Upper lobe of right lung (tissue), 1 donor: ENCODE results near the gene IFI44. TPM values are rescaled to one million over a fixed set of nuclear protein-coding genes. Genes with fewer than 3 reads are reported as not detected.

ENCODE experiments used
- ATAC-seq: fragments of 200-7000 bp; cut with Tn5 transposase; one replicate; pipeline ENCODE4 v1.9.1; 2020; ENCODE audit warnings: mild to moderate bottlenecking, moderate library complexity
- DNase-seq: peaks from one replicate; pipeline ENCODE4 v3.0.0-alpha.2; 2020
- H3K27ac ChIP-seq: fragments of 200-600 bp; one replicate; pipeline ENCODE4 v1.8.0; 2022
- H3K27me3 ChIP-seq: fragments of 200-600 bp; one replicate; pipeline ENCODE4 v1.8.0; 2022; ENCODE audit warnings: mild to moderate bottlenecking
- H3K36me3 ChIP-seq: fragments of 200-600 bp; one replicate; pipeline ENCODE4 v1.8.0; 2022
- H3K4me1 ChIP-seq: fragments of 200-600 bp; one replicate; pipeline ENCODE4 v1.8.0; 2022
- H3K4me3 ChIP-seq: fragments of 200-600 bp; one replicate; pipeline ENCODE4 v1.8.0; 2022; ENCODE audit warnings: mild to moderate bottlenecking
- H3K9me3 ChIP-seq: fragments of 200-600 bp; one replicate; pipeline ENCODE4 v1.8.0; 2022
- CTCF ChIP-seq: fragments of 200-600 bp; IDR thresholded peaks from one replicate; pipeline ENCODE4 v1.8.0; 2022; ENCODE audit warnings: antibody characterized with exemption
- intact Hi-C: fragments of 100-400 bp; cut with DNase I; formaldehyde crosslinking; loops from one replicate; pipeline ENCODE4 v1.11.0; 2022
- long read RNA-seq: library from polyadenylated mRNA; unstranded; transcript quantifications from one replicate; pipeline ENCODE4 v2.0.0, GENCODE V29; 2021
- total RNA-seq: library from RNA; stranded (reverse); fragmentation: NEBNext Ultra II Directional; extraction: Animal tissue kit (Norgen Biotek cat#: 25700); gene quantifications from one replicate; pipeline ENCODE4 v1.2.1, GENCODE V29; 2021
- donor health status: DM: no; HTN: yes; CAD: no; lungs with severe emphysema.

IFI44 gene, protein sequence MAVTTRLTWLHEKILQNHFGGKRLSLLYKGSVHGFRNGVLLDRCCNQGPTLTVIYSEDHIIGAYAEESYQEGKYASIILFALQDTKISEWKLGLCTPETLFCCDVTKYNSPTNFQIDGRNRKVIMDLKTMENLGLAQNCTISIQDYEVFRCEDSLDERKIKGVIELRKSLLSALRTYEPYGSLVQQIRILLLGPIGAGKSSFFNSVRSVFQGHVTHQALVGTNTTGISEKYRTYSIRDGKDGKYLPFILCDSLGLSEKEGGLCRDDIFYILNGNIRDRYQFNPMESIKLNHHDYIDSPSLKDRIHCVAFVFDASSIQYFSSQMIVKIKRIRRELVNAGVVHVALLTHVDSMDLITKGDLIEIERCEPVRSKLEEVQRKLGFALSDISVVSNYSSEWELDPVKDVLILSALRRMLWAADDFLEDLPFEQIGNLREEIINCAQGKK
- total RNA-seq, result 63.2 TPM
- long read RNA-seq, partial matches to known transcripts, result 0 of 5 reads
- long read RNA-seq, other reads (novel, unspliced or antisense), result 3 of 5 reads

DNA sequence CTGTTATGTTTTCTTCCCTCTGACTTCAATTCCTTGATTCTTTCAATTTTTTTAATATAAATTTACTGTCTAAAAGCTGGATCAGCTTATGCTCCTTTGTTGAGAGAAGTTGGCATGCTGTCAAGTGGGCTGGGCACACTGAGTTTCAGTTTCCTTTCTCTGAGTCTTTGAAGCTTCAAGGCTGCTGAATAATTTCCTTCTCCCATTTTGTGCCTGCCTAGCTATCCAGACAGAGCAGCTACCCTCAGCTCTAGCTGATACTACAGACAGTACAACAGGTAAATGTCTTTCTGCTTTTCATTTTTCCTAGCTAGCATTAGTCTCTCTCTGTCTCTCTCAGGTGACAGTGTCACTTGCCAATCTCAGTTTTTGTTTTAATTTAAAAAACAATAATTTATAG is at the start of gene IFI44:
TSS of gene IFI44 (plus strand) at position 204 of the 400 bp plus-strand sequence. CDS start 365 bp downstream, outside the sequence.
- DNase-seq (peak; percentile 79), ATAC-seq (peak; percentile 94)
- intact Hi-C loops, result no loop called here
- no peaks in the 10 kb centered on the region for H3K9me3 ChIP-seq
- no peak for TF ChIP-seq CTCF
- H3K27me3 ChIP-seq, result no peaks in the 10 kb centered on the region
- H3K4me3 ChIP-seq, result peak within 1 kb of the TSS; percentile 53
- H3K4me1 ChIP-seq, result peaks cover 17% of the 10 kb centered on the region
- peaks cover 3% of the 10 kb centered on the region for H3K36me3 ChIP-seq
- peak within 1 kb of the TSS; percentile 79 for H3K27ac ChIP-seq

GRCh38 chr1:78601068-78601467 is 48.6 kb upstream of the IFI44 start:
- H3K27ac ChIP-seq, result no peak overlapping the region
- DNase-seq, result no peak
- no peaks in the 10 kb centered on the region for H3K9me3 ChIP-seq
- H3K27me3 ChIP-seq, result no peaks in the 10 kb centered on the region
- H3K4me1 ChIP-seq, result no peaks in the 10 kb centered on the region
- no peak for ATAC-seq
- no peaks in the 10 kb centered on the region for H3K36me3 ChIP-seq
- no peak for TF ChIP-seq CTCF
- intact Hi-C loops, result no loop called here
- no peak overlapping the region for H3K4me3 ChIP-seq

DNA sequence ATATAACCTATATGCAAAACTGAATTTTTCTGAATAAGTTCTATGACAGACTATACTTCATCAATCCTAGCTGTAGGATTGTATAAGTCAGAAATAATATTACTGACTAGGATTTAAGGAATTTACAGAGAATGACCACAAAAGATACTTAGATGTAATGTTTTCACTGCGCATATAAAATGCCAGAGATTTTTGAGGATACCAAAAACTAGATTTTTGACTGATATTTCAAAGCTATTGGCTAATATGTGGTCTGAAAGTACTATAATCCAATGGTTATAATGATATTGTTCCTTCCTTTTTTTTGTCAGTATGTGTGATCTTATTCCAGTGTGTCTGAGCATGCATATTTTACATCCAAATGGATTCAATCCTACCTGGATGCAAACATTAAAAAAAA is 46.4 kb upstream of the IFI44 start:
- DNase-seq, result no peak
- Histone ChIP-seq H3K9me3 (no peaks in the 10 kb centered on the region), H3K4me1 (no peaks in the 10 kb centered on the region), H3K27ac (no peak overlapping the region), H3K27me3 (no peaks in the 10 kb centered on the region), H3K4me3 (no peak overlapping the region), H3K36me3 (no peaks in the 10 kb centered on the region)
- no peak for ATAC-seq
- intact Hi-C loops, result no loop called here
- TF ChIP-seq CTCF, result no peak

GRCh38 chr1:78604643-78605042 is 45.0 kb upstream of the IFI44 start:
- DNase-seq, result no peak
- no peak for ATAC-seq
- TF ChIP-seq CTCF, result no peak
- no peak overlapping the region for H3K27ac ChIP-seq
- H3K4me3 ChIP-seq, result no peak overlapping the region
- no peaks in the 10 kb centered on the region for H3K36me3 ChIP-seq
- no peaks in the 10 kb centered on the region for H3K27me3 ChIP-seq
- intact Hi-C loops, result no loop called here
- H3K4me1 ChIP-seq, result no peaks in the 10 kb centered on the region
- H3K9me3 ChIP-seq, result no peaks in the 10 kb centered on the region

GRCh38 chr1:78606274-78606673 is 43.4 kb upstream of the IFI44 start:
- Histone ChIP-seq H3K4me3 (no peak overlapping the region), H3K27ac (no peak overlapping the region), H3K9me3 (no peaks in the 10 kb centered on the region), H3K4me1 (no peaks in the 10 kb centered on the region), H3K27me3 (no peaks in the 10 kb centered on the region), H3K36me3 (no peaks in the 10 kb centered on the region)
- ATAC-seq (no peak), DNase-seq (no peak)
- intact Hi-C loops, result no loop called here
- TF ChIP-seq CTCF, result no peak
